OCI-LY7 (cell line): ENCODE measurements around the gene WDFY2. TPM values are rescaled to one million over a fixed set of nuclear protein-coding genes. Genes with fewer than 3 reads are reported as not detected.

ENCODE experiments used
- BruUV-seq: library from RNA; stranded (reverse); fragments of 400-500 nt; replicated peaks from 2 replicates; lab custom pipeline; 2021; lab: Mats Ljungman, UMichigan
- CTCF ChIA-PET: fragments of 300-600 bp; sonication (Branson Sonifier 250); formaldehyde crosslinking; loops from one replicate; lab custom pipeline; 2022; ENCODE audit warnings: antibody characterized with exemption; ENCODE audit not compliant: unreplicated experiment; lab: Charles Lee
- POLR2A ChIA-PET: fragments of 300-600 bp; sonication (Branson Sonifier 250); formaldehyde crosslinking; loops from one replicate; lab custom pipeline; 2022; ENCODE audit warnings: antibody characterized with exemption; lab: Charles Lee
- DNase-seq: peaks from one replicate; pipeline ENCODE4 v3.0.0-alpha.2; 2015; ENCODE audit warnings: low spot score
- H2AFZ ChIP-seq: fragments of 200-600 bp; sonication (generic), shearing (Covaris generic); 2 replicates; pipeline ENCODE4 v1.6.1; 2014; ENCODE audit warnings: mild to moderate bottlenecking, antibody characterized with exemption, low read length, moderate library complexity
- H3K27ac ChIP-seq: fragments of 200-600 bp; sonication (generic); 2 replicates; pipeline ENCODE4 v1.5.1; 2014; ENCODE audit warnings: mixed run types, low read depth, mild to moderate bottlenecking, moderate library complexity, low read length, inconsistent platforms; ENCODE audit not compliant: poor library complexity, severe bottlenecking
- H3K36me3 ChIP-seq: fragments of 200-600 bp; sonication (generic); 2 replicates; pipeline ENCODE4 v1.6.1; 2014; ENCODE audit warnings: mild to moderate bottlenecking, antibody characterized with exemption, low read length, moderate library complexity, mixed read lengths; ENCODE audit not compliant: insufficient read depth
- H3K4me1 ChIP-seq: fragments of 200-600 bp; sonication (generic); 2 replicates; pipeline ENCODE4 v1.5.1; 2014; ENCODE audit warnings: mild to moderate bottlenecking, low read length; ENCODE audit not compliant: insufficient read depth, poor library complexity, severe bottlenecking
- H3K4me2 ChIP-seq: fragments of 200-600 bp; sonication (generic); 2 replicates; pipeline ENCODE4 v1.6.1; 2014; ENCODE audit warnings: mild to moderate bottlenecking, low read length
- H3K4me3 ChIP-seq: fragments of 200-600 bp; sonication (generic); 2 replicates; pipeline ENCODE4 v1.5.1; 2014; ENCODE audit warnings: mild to moderate bottlenecking, low read depth, low read length; ENCODE audit not compliant: poor library complexity, severe bottlenecking
- H3K79me2 ChIP-seq: fragments of 200-600 bp; sonication (generic); 2 replicates; pipeline ENCODE4 v1.6.1; 2016; ENCODE audit warnings: low read depth, mild to moderate bottlenecking, low read length, moderate library complexity, mixed read lengths; ENCODE audit not compliant: insufficient read depth
- H3K9me2 ChIP-seq: fragments of 200-600 bp; sonication (generic); 2 replicates; pipeline ENCODE4 v1.6.1; 2016; ENCODE audit warnings: mild to moderate bottlenecking, low read length, mixed read lengths; ENCODE audit not compliant: insufficient read depth
- H3K9me3 ChIP-seq: fragments of 200-600 bp; sonication (generic); 2 replicates; pipeline ENCODE4 v1.6.1; 2014; ENCODE audit warnings: mild to moderate bottlenecking, mixed run types, low read length, mixed read lengths
- H4K20me1 ChIP-seq: fragments of 200-600 bp; sonication (generic); 2 replicates; pipeline ENCODE4 v1.6.1; 2014; ENCODE audit warnings: mild to moderate bottlenecking, antibody characterized with exemption, low read length, moderate library complexity, mixed read lengths; ENCODE audit not compliant: insufficient read depth
- CTCF ChIP-seq: fragments of 200-600 bp; sonication (generic); conservative IDR thresholded peaks from 2 replicates; pipeline ENCODE4 v1.5.1; 2014; ENCODE audit warnings: mild to moderate bottlenecking, antibody characterized with exemption, low read length, moderate library complexity, mixed read lengths
- EZH2phosphoT487 ChIP-seq: fragments of 200-600 bp; sonication (generic); IDR thresholded peaks from 2 replicates; pipeline ENCODE4 v1.6.1; 2018; ENCODE audit warnings: low read depth, borderline replicate concordance, mild to moderate bottlenecking, mixed run types, antibody characterized with exemption, low read length, moderate library complexity, mixed read lengths
- intact Hi-C: fragments of 100-400 bp; cut with micrococcal nuclease; formaldehyde crosslinking; loops from one replicate; pipeline ENCODE4 v1.10.0; 2022; ENCODE audit not compliant: unreplicated experiment
- total RNA-seq, 2 experiments: library from RNA; depleted of rRNA in 1 of 2; stranded (reverse); fragments of >200 nt in 1 of 2; shearing (Covaris generic) in 1 of 2; gene quantifications; 2 replicates each; pipeline ENCODE4 v1.2.3, GENCODE V29; 2014 to 2022

Gene WDFY2
- total RNA-seq, 2 experiments from 2014 or later, result 6.4 to 18.1 TPM

- Histone ChIP-seq H3K9me3 (no peaks in the 10 kb centered on the region), H3K4me2 (no peak overlapping the region), H2AFZ (no peak overlapping the region), H3K79me2 (no peaks in the 10 kb centered on the region), H3K4me1 (no peaks in the 10 kb centered on the region), H3K36me3 (no peaks in the 10 kb centered on the region), H3K9me2 (no peaks in the 10 kb centered on the region), H4K20me1 (no peaks in the 10 kb centered on the region; the same call in 1 of the 2 replicates), H3K27ac (no peak overlapping the region), H3K4me3 (no peak overlapping the region)
- no peak for DNase-seq
- TF ChIP-seq EZH2phosphoT487, result no peak
- TF ChIP-seq CTCF, result no peak
- CTCF ChIA-PET, result no interaction called here
- intact Hi-C loops, result no loop called here
- no TSS peak for BruUV-seq
- POLR2A ChIA-PET, result interaction anchor here (0.7 kb wide), 1 partner anchor 167 kb away, joined by 5 read pairs; no protein-coding TSS in a partner anchor
These were observed 37.3 kb downstream of the WDFY2 start for GRCh38 chr13:51621602-51622001.

DNA sequence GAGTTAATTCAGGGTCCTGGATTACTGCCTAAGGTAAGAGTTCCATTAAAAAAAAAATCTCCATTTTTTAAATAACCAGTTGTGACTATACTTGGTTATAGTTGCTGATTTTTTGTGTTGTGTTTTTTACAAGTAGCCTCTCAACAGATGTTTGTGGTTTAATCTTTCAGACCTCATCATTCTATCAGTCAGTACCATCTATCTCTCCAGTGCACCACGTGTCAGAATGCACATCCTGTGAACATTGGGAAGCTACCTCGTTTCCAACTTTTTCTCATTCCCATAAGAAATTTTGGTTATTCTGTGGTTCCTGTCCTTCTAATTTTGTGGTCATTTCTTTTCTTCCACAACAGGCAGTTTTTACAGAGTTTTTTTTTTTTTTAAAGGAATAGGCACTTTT, 39.2 kb downstream of the WDFY2 start:
- no peak for DNase-seq
- H3K4me3 ChIP-seq, result no peak overlapping the region
- CTCF ChIA-PET, result interaction anchor here (0.8 kb wide), 1 partner anchor 171 kb away, joined by 3 read pairs; no protein-coding TSS in a partner anchor
- TF ChIP-seq CTCF, result no peak
- TF ChIP-seq EZH2phosphoT487, result no peak
- no peaks in the 10 kb centered on the region for H3K36me3 ChIP-seq
- H3K27ac ChIP-seq, result no peak overlapping the region
- H3K9me3 ChIP-seq, result no peaks in the 10 kb centered on the region
- no peak overlapping the region for H3K4me2 ChIP-seq
- no peaks in the 10 kb centered on the region for H3K79me2 ChIP-seq
- intact Hi-C loops, result no loop called here
- POLR2A ChIA-PET, result interaction anchor here (0.7 to 1.2 kb wide), 3 partner anchors 8 to 310 kb away, joined by 3 read pairs; no protein-coding TSS in a partner anchor
- no peak overlapping the region for H2AFZ ChIP-seq
- H4K20me1 ChIP-seq, result no peaks in the 10 kb centered on the region; the same call in 1 of the 2 replicates
- BruUV-seq, result no TSS peak
- H3K4me1 ChIP-seq, result no peaks in the 10 kb centered on the region
- H3K9me2 ChIP-seq, result no peaks in the 10 kb centered on the region

DNA sequence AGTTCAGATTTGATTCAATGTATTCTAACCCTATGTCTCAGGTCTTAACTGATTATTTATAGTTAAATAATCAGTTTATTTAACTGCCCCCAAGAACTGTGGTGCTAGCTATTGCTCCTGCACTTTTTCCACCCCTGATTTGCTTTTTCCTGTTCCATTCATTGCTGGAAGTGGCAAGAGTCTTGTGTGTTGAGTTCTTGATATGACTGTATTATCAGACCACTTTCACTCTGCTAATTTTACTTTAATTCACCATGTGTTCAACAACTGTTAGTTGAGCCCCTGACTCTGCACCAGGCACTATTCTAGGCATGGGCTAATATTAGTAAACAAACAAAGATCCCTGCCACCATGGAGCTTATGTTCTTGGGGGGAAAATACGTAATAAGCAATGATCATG, 39.9 kb downstream of the WDFY2 start:
- DNase-seq, result no peak
- H3K4me2 ChIP-seq, result no peak overlapping the region
- ChIA-PET CTCF (interaction anchor here (0.8 kb wide), 1 partner anchor 170 kb away, joined by 3 read pairs; no protein-coding TSS in a partner anchor), POLR2A (interaction anchor here (1.2 kb wide), 1 partner anchor 9 kb away, joined by 3 read pairs; no protein-coding TSS in a partner anchor)
- H3K36me3 ChIP-seq, result no peaks in the 10 kb centered on the region
- no peak overlapping the region for H3K27ac ChIP-seq
- no peak overlapping the region for H2AFZ ChIP-seq
- no peaks in the 10 kb centered on the region for H3K79me2 ChIP-seq
- intact Hi-C loops, result no loop called here
- no peaks in the 10 kb centered on the region for H3K4me1 ChIP-seq
- H3K9me3 ChIP-seq, result no peaks in the 10 kb centered on the region
- TF ChIP-seq EZH2phosphoT487 (no peak), CTCF (no peak)
- no TSS peak for BruUV-seq
- no peak overlapping the region for H3K4me3 ChIP-seq
- H4K20me1 ChIP-seq, result no peaks in the 10 kb centered on the region; the same call in 1 of the 2 replicates
- H3K9me2 ChIP-seq, result no peaks in the 10 kb centered on the region
